Spleen (tissue), 7 donors: ENCODE measurements around the gene SETD4.

Experiments
- POLR2AphosphoS5 ChIP-seq, 3 donors: sonication (generic); formaldehyde crosslinking; IDR thresholded peaks; one replicate each; pipeline ENCODE4 v1.5.1; 2017; ENCODE audit warnings: antibody characterized with exemption in 3 of 3
- TF ChIP-seq, protein P1 (sequence below), 11 experiments: fragments of 200-600 bp in 7 of 11; fragments of 450-650 bp in 4 of 11; sonication (generic) in 4 of 11; IDR thresholded peaks in 8 of 11; conservative IDR thresholded peaks in 3 of 11; 1 replicate in 7 of 11; 2 replicates in 4 of 11; pipeline versions ENCODE4 v1.4.0 to v1.8.0; 2016 to 2021; ENCODE audit warnings: antibody characterized with exemption in 11 of 11, inconsistent platforms in 4 of 11, mild to moderate bottlenecking in 1 of 11
- donor health status: DM: no; HTN: no; CAD: no; lungs with moderate emphysema.
- donor health status: DM: no; HTN: no; CAD: no.
- donor health status: DM: no; HTN: no; CAD: no.

DNA sequence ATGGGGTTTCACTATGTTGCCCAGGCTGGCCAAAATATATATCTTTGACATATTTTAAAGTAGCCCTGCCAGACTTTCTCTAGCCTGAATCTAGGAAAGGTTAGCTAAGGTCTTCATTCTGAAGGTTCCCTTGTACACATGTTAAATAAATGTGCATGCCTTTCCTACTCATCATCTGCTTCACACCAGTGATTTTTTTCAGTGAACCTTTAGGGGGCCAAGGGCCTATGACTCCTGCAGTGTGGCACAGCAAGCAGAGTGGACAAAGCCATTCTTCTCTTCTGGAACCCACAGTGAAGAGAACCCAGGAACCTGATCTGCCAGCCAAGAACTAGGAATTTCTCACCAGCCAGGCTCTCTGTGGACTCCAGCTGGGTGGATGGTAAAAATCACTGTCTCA lies 32.4 kb upstream of the SETD4 start:
- TF ChIP-seq, protein P1, sequence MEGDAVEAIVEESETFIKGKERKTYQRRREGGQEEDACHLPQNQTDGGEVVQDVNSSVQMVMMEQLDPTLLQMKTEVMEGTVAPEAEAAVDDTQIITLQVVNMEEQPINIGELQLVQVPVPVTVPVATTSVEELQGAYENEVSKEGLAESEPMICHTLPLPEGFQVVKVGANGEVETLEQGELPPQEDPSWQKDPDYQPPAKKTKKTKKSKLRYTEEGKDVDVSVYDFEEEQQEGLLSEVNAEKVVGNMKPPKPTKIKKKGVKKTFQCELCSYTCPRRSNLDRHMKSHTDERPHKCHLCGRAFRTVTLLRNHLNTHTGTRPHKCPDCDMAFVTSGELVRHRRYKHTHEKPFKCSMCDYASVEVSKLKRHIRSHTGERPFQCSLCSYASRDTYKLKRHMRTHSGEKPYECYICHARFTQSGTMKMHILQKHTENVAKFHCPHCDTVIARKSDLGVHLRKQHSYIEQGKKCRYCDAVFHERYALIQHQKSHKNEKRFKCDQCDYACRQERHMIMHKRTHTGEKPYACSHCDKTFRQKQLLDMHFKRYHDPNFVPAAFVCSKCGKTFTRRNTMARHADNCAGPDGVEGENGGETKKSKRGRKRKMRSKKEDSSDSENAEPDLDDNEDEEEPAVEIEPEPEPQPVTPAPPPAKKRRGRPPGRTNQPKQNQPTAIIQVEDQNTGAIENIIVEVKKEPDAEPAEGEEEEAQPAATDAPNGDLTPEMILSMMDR (IDR thresholded peaks at IDR 0.05 in 8 of 11, conservative IDR thresholded peaks at IDR 0.05 in 3 of 11): no peak
- no peak for TF ChIP-seq POLR2AphosphoS5 (IDR thresholded peaks at IDR 0.05)
